ENCODE results near the gene KRT26. TPM values are rescaled to one million over a fixed set of nuclear protein-coding genes. Genes with fewer than 3 reads are reported as not detected.

KRT26 gene
- total and polyA plus RNA-seq, 12 donors: not detected

DNA sequence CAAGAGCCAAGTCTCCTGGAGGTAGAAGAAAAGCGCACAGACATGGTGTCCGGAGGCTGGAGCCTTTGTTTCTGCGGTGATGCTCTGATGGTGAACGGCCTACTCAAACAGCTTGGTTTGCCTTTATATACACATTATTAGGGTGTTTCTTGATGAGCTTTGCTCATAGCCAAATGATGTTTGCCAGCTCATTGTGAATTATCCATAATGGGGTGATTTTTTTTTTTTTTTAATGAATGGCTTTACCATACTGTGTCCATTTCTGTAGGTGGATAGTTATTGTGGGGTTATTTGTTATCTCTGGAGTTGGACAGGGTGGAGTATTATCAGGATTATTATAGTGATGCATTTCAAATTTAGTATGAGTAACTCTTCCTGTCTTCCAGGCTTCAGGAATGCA is 10.4 kb upstream of the KRT26 start, which contains the start of gene KRT27:
Gene KRT27 (minus strand): TSS at position 101 of the 400 bp plus-strand sequence. CDS start 57 bp downstream, at position 44.
- ATAC-seq: no peak
- H3K27me3 ChIP-seq: peaks cover 0 to 46% (median 28%) of the 10 kb centered on the region in 7 donors
- intact Hi-C loops (cut with DNase I): no loop called here
- DNase-seq: no peak
- no peaks in the 10 kb centered on the region for H3K36me3 ChIP-seq
- H3K4me3 ChIP-seq: no peak within 1 kb of the TSS
- 97% methylated on average over 4 of the region's 4 CpGs for WGBS, 2 donors
- H3K9me3 ChIP-seq: no peaks in the 10 kb centered on the region
- H3K4me1 ChIP-seq: peaks cover 0 to under 1% (median 0%) of the 10 kb centered on the region in 9 donors
- TF ChIP-seq, protein P1, sequence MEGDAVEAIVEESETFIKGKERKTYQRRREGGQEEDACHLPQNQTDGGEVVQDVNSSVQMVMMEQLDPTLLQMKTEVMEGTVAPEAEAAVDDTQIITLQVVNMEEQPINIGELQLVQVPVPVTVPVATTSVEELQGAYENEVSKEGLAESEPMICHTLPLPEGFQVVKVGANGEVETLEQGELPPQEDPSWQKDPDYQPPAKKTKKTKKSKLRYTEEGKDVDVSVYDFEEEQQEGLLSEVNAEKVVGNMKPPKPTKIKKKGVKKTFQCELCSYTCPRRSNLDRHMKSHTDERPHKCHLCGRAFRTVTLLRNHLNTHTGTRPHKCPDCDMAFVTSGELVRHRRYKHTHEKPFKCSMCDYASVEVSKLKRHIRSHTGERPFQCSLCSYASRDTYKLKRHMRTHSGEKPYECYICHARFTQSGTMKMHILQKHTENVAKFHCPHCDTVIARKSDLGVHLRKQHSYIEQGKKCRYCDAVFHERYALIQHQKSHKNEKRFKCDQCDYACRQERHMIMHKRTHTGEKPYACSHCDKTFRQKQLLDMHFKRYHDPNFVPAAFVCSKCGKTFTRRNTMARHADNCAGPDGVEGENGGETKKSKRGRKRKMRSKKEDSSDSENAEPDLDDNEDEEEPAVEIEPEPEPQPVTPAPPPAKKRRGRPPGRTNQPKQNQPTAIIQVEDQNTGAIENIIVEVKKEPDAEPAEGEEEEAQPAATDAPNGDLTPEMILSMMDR (IDR thresholded peaks at IDR 0.05): no peak
- no peak within 1 kb of the TSS for H3K27ac ChIP-seq

DNA sequence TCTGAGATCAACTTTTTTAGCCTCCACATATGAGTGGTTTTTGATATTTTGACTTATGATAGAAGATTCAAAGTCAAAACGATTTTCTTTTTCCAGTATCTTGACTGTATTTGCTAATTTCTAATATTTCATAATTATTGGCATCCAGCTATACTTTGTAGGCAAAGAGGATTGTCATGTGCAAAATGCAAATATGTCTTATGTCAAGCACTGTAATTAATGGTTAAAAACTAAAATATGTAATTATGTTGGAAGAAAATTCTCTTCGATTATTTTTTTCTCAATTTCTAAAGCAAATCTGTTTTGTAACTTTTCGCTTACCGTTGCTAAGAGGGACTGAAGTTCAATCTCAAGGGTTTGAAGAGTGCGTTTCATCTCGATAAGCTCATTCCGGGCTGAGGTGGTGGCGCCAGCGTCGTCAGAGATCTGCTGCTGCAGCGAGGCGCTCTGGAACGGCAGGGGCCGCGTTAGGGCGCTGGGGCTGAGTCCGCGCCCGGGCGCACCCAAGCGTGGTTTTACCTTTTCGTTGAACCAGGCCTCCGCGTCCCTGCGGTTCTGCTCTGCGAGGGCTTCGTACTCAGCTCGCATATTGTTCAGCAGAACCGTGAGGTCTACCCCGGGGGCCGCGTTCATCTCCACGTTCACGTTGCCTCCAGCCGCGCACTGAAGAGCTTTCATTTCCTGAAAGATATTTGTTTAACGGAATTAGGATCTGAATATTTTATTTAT is 7.3 kb upstream of the KRT26 start:
- H3K36me3 ChIP-seq: no peaks in the 10 kb centered on the region
- peak overlapping the region in 4 of 10 donors; percentile 13 to 18 (median 17) for H3K4me3 ChIP-seq
- peaks cover 0 to 65% (median 32%) of the 10 kb centered on the region in 7 donors for H3K27me3 ChIP-seq
- TF ChIP-seq, protein P1 (IDR thresholded peaks at IDR 0.05): no peak
- no peak for ATAC-seq
- H3K9me3 ChIP-seq: no peaks in the 10 kb centered on the region
- DNase-seq: no peak
- intact Hi-C loops (cut with DNase I): no loop called here
- H3K4me1 ChIP-seq: no peaks in the 10 kb centered on the region
- WGBS, 2 donors: 26 to 27% methylated on average over 37 of the region's 37 CpGs
- H3K27ac ChIP-seq: no peak overlapping the region

DNA sequence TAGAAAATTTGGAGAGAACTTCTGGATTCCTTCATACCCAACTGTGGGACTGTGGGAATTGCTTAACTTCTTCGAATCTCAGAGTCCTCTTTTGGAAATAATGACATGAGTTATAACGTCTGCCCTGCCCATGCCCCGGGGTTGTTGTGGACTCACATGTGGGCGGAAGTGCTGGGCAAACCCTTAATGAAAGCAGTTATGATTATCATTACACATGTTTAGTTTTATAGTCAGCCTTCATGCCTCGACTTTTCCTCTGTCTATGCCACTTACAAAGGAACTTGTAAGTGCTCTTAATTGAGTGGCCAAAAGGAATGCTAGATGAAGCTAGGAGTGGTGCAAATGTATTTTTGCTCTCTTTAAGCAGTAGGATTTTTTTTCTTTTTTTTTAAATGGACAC is 6.5 kb upstream of the KRT26 start:
- TF ChIP-seq, protein P1 (IDR thresholded peaks at IDR 0.05): no peak
- Histone ChIP-seq H3K36me3 (no peaks in the 10 kb centered on the region), H3K27ac (no peak overlapping the region), H3K27me3 (peaks cover 0 to 73% (median 37%) of the 10 kb centered on the region in 7 donors), H3K4me1 (no peaks in the 10 kb centered on the region), H3K4me3 (no peak overlapping the region), H3K9me3 (no peaks in the 10 kb centered on the region)
- ATAC-seq (no peak), DNase-seq (no peak)
- intact Hi-C loops (cut with DNase I): no loop called here
- WGBS, 2 donors: 78 to 81% methylated on average over 5 of the region's 5 CpGs

DNA sequence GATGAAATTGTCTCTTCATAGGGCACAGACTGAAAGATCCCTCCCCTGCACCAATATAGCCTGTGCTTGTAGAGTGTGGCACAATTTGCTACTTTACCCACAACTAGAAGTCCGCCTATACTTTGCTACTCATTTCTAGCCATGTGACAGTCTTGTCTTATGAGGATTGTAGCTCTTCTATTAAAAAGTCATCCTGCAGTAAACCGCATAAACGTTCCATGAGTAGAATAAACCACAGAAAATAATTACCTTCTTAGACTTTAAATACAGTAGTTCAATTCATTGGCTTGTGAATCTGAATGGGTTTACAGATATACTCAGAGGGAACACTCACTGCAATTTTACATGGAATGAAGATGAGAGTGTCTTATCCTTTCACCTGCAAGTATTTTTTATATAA is 6.0 kb upstream of the KRT26 start:
- H3K36me3 ChIP-seq: no peaks in the 10 kb centered on the region
- no peaks in the 10 kb centered on the region for H3K9me3 ChIP-seq
- DNase-seq: no peak
- no peak for ATAC-seq
- TF ChIP-seq, protein P1 (IDR thresholded peaks at IDR 0.05): no peak
- H3K27me3 ChIP-seq: peaks cover 0 to 75% (median 40%) of the 10 kb centered on the region in 7 donors
- no peaks in the 10 kb centered on the region for H3K4me1 ChIP-seq
- 90 to 92% methylated on average over 3 of the region's 3 CpGs for WGBS, 2 donors
- intact Hi-C loops (cut with DNase I): no loop called here
- H3K4me3 ChIP-seq: no peak overlapping the region
- no peak overlapping the region for H3K27ac ChIP-seq

All from heart right ventricle (tissue), 16 donors.